Activated T-helper 2 cell treated with anti-CD3 and anti-CD28 coated beads, Interferon-gamma antibody, Interleukin-2, Interleukin-4, amounts not matched to agents 10 μg/mL and 5 μg/mL and 100 μg/mL, durations not matched to agents 14 hours and 24 hours and 36 hours (primary cell): ENCODE results near the gene ANAPC10. TPM values are rescaled to one million over a fixed set of nuclear protein-coding genes. Genes with fewer than 3 reads are reported as not detected.

Source experiments
- DNase-seq: peaks from one replicate; pipeline ENCODE4 v3.0.0; 2021; ENCODE audit warnings: low spot score
- H3K27ac Mint-ChIP-seq: one replicate; pipeline ENCODE4 v1.8.0; 2021; ENCODE audit warnings: mixed read lengths
- H3K27me3 Mint-ChIP-seq: one replicate; pipeline ENCODE4 v1.8.0; 2021; ENCODE audit warnings: low read depth, mixed read lengths
- H3K36me3 Mint-ChIP-seq: one replicate; pipeline ENCODE4 v1.8.0; 2021; ENCODE audit warnings: low read depth, mixed read lengths
- H3K4me1 Mint-ChIP-seq: one replicate; pipeline ENCODE4 v1.8.0; 2021; ENCODE audit warnings: low read depth, mixed read lengths
- H3K4me3 Mint-ChIP-seq: one replicate; pipeline ENCODE4 v1.8.0; 2021; ENCODE audit warnings: low read depth, mild to moderate bottlenecking, moderate library complexity, mixed read lengths
- H3K9me3 Mint-ChIP-seq: one replicate; pipeline ENCODE4 v1.8.0; 2021; ENCODE audit warnings: mixed read lengths
- intact Hi-C: fragments of 100-400 bp; cut with micrococcal nuclease; formaldehyde crosslinking; loops from one replicate; pipeline ENCODE4 v1.15.1; 2023
- total RNA-seq: library from RNA; stranded (reverse); gene quantifications from 2 replicates; pipeline ENCODE4 v1.2.3, GENCODE V29; 2022

The ANAPC10 gene
- total RNA-seq, 1 donor from 2014 or later: 28.0 TPM

DNA sequence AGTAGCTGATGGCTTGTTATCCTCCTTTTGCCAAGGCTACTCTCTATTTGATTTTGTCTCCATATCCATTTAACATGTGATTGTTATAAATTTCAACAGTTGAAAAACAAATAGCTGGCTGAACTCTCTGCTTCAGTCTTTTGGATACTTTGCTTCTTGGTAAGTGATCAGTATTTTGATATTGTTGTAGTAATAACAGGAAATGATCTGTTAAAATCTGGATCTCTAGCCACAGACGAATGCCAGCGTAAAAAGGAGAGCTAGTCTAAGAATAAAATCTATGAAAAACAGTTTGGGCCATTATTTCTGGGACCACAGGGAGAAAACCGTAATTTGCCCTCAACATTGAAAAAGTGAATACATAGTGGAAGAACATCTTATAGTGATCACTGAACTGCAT, 113.8 kb downstream of the ANAPC10 start:
- Mint-ChIP-seq H3K4me3 (no peak overlapping the region), H3K36me3 (no peaks in the 10 kb centered on the region), H3K9me3 (peaks cover 7% of the 10 kb centered on the region), H3K27me3 (no peaks in the 10 kb centered on the region), H3K4me1 (no peaks in the 10 kb centered on the region), H3K27ac (no peak overlapping the region)
- no peak for DNase-seq
- intact Hi-C loops: no loop called here

DNA sequence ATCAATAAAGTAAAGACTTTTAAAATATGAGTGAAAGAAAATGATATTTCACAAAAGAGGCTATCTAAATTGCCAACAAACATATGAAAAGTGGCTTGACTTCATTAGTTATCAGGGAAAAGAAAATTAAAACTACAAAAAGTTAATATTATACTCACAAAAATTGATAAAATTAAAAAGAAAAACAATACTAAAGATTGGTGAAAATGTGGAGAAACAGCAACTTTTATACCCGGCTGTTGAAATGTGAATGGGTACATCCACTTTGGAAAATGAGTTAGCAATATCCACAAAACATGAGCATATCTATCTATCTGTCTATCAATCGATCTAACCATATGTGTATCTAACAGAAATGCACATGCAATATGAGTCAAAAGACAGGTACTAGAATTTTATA, 122.3 kb downstream of the ANAPC10 start:
- no peak for DNase-seq
- Mint-ChIP-seq H3K36me3 (no peaks in the 10 kb centered on the region), H3K27me3 (no peaks in the 10 kb centered on the region), H3K4me3 (no peak overlapping the region), H3K4me1 (no peaks in the 10 kb centered on the region), H3K9me3 (peaks cover 7% of the 10 kb centered on the region), H3K27ac (no peak overlapping the region)
- intact Hi-C loops: no loop called here

DNA sequence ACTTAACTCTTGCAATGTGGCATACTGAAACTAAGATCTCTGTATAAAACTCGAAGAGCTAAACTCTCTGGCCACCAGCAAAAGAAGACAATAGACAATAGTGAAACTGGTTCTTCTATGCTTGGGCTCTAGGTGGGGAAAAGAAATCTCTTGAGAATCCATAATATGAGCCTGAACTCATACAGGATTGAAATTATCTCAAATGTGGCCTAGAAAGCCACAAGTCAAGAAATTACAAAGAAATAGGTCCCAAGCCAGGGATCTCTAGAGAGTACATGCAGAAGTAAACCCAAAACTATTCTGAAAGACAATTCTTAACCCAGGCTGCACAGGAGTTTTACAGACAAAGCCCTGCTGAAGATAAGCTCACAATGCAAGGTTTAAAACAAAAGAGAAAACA, 127.4 kb downstream of the ANAPC10 start:
- Mint-ChIP-seq H3K9me3 (no peaks in the 10 kb centered on the region), H3K4me3 (no peak overlapping the region), H3K4me1 (peaks cover 4% of the 10 kb centered on the region), H3K36me3 (no peaks in the 10 kb centered on the region), H3K27me3 (no peaks in the 10 kb centered on the region), H3K27ac (no peak overlapping the region)
- intact Hi-C loops: no loop called here
- DNase-seq: no peak

DNA sequence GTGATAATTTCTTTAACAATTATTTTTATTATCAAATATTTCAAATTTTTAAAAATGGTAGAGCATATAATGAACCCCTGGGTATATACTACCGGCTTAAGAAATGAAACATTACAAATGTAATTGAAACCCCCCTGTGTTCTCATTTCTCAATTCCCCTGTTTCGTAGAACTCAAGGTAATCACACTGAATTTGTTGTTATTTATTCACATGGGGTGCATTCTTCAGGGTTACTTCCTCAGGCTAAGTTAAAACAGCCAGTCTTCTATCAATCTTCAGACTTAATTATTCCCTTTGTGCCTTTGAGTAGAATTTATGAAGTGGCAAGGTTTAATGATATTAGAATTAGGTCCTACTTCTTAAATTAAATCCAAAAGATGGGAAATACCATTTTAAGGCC, 128.2 kb downstream of the ANAPC10 start:
- peaks cover 4% of the 10 kb centered on the region for H3K4me1 Mint-ChIP-seq
- no peak for DNase-seq
- H3K27ac Mint-ChIP-seq: no peak overlapping the region
- no peaks in the 10 kb centered on the region for H3K9me3 Mint-ChIP-seq
- no peaks in the 10 kb centered on the region for H3K36me3 Mint-ChIP-seq
- H3K27me3 Mint-ChIP-seq: no peaks in the 10 kb centered on the region
- H3K4me3 Mint-ChIP-seq: no peak overlapping the region
- intact Hi-C loops: no loop called here

DNA sequence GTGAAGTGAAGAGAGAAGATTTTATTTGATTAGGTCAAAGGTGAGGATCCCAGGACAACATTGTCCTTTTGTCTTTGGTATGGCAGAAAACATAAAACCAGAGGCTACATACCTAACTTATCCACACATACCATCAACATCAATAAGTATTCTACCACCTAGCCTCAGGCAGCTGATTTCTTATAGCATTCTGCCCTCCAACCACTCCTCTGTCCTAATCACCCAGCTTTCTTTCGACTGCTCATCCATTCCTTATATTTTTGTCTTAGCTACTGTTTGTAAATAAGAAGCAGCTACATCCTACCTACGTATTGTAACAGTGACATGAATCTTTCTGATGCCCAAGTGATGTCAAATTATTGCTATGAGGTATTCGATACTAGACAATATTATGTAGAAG, 129.4 kb downstream of the ANAPC10 start:
- Mint-ChIP-seq H3K36me3 (no peaks in the 10 kb centered on the region), H3K27me3 (no peaks in the 10 kb centered on the region), H3K4me3 (no peak overlapping the region), H3K4me1 (peaks cover 4% of the 10 kb centered on the region), H3K9me3 (no peaks in the 10 kb centered on the region), H3K27ac (no peak overlapping the region)
- intact Hi-C loops: no loop called here
- no peak for DNase-seq

DNA sequence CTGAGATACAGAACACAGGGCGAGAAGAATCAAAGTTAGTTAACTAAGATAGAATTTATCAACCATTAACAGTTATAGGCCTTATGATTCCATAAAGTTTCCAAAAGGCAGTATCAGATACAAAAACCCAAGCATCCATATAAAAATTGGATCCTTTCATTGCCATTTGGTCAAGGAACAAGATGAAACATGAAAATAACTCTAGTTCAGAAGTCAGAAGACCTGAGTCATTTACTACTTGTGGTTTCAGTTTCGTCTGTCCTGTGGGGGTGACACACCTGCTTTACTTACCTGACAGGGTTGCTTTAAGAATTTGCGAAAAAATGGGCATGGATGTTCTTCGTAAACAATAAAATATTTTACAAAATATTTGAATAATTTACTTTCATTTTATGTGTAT, 130.8 kb downstream of the ANAPC10 start:
- Mint-ChIP-seq H3K36me3 (no peaks in the 10 kb centered on the region), H3K4me1 (peaks cover 4% of the 10 kb centered on the region), H3K9me3 (no peaks in the 10 kb centered on the region), H3K27me3 (no peaks in the 10 kb centered on the region), H3K4me3 (no peak overlapping the region), H3K27ac (no peak overlapping the region)
- intact Hi-C loops: no loop called here
- no peak for DNase-seq

DNA sequence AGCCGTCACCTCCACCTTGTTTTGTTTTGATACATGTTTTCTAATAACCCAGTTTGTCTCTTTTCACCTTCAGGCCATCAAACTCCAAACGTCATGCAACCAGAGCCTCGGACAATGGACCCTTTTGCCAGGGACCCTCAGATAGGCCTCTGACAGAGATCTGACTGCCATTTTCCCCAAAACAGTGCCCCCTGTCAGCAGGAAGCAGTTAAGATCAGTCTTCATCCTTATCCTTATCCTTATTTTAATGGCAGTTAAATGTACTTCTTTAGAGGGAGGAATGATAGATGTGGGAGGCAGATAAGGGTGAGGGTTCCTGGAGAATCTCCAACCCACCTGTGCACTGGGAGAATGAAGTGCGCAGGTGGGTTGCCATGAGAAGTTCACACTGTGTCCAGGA, 135.7 kb downstream of the ANAPC10 start:
- Mint-ChIP-seq H3K4me1 (peaks cover 4% of the 10 kb centered on the region), H3K9me3 (peaks cover 13% of the 10 kb centered on the region), H3K27ac (no peak overlapping the region), H3K36me3 (no peaks in the 10 kb centered on the region), H3K4me3 (no peak overlapping the region), H3K27me3 (no peaks in the 10 kb centered on the region)
- intact Hi-C loops: no loop called here
- DNase-seq: no peak

DNA sequence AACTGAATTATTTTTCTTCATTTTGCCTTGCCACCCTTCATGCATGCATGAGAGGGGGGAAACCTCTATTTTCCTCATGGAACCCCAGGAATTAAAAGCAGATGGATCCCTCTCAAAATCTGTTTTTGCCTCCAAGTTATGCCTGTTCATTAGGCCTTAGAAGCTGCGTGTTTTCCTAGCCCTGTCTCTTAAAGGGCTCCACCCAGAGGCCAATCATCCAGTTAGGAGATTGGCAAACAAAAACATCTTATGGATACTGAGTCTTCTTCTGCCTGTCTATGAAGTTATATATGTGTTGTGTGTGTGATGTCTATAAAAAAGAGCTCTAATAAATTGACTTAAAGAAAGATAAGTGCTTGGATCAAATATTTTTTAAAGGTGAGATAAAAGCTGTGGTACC, 142.9 kb downstream of the ANAPC10 start:
- Mint-ChIP-seq H3K27me3 (no peaks in the 10 kb centered on the region), H3K4me1 (no peaks in the 10 kb centered on the region), H3K27ac (no peak overlapping the region), H3K4me3 (no peak overlapping the region), H3K36me3 (no peaks in the 10 kb centered on the region), H3K9me3 (peaks cover 27% of the 10 kb centered on the region)
- intact Hi-C loops: no loop called here
- DNase-seq: no peak

DNA sequence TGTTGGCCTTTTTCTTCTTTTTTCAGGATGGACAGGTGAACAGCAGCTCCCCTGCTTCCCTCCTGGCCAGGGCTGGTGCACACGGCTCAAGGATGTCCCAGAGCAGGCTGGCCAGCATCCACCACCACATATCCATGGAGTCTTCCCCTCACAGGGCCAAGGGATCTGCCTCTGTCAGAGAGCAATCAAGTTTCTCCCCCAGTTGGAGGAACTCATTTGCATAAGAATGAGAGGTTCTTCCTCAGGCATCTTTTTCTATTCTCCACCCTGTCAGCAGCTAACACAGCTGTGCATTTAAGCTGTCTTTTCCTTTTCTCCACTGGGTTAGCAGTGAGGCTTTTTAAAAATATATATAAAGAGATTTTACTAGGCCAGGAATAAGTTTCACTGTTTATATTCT, 143.8 kb downstream of the ANAPC10 start:
- no peak overlapping the region for H3K27ac Mint-ChIP-seq
- no peak for DNase-seq
- H3K9me3 Mint-ChIP-seq: peaks cover 20% of the 10 kb centered on the region
- no peaks in the 10 kb centered on the region for H3K27me3 Mint-ChIP-seq
- no peaks in the 10 kb centered on the region for H3K36me3 Mint-ChIP-seq
- intact Hi-C loops: no loop called here
- no peak overlapping the region for H3K4me3 Mint-ChIP-seq
- no peaks in the 10 kb centered on the region for H3K4me1 Mint-ChIP-seq

DNA sequence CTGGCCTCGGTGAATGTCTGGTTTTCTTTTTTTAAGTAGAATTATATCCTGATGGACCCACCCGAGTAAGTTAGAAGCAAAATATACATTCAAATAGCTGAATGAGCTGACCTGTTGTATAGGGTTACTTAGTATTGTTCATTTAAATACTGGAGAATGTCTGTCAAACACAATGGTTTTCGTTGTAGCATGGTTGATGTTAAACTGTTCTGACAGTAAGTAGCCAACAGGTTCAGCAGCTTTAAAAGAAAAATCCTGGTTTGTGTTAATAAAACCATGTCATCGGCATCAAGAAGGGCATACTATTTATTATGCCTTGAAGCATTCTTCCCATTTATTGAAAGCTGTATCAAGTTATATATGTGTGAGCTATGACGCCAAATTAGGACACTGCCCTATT, 149.6 kb downstream of the ANAPC10 start:
- intact Hi-C loops: no loop called here
- Mint-ChIP-seq H3K4me1 (no peaks in the 10 kb centered on the region), H3K9me3 (peaks cover 11% of the 10 kb centered on the region), H3K27ac (no peak overlapping the region), H3K27me3 (no peaks in the 10 kb centered on the region), H3K4me3 (no peak overlapping the region), H3K36me3 (no peaks in the 10 kb centered on the region)
- no peak for DNase-seq

DNA sequence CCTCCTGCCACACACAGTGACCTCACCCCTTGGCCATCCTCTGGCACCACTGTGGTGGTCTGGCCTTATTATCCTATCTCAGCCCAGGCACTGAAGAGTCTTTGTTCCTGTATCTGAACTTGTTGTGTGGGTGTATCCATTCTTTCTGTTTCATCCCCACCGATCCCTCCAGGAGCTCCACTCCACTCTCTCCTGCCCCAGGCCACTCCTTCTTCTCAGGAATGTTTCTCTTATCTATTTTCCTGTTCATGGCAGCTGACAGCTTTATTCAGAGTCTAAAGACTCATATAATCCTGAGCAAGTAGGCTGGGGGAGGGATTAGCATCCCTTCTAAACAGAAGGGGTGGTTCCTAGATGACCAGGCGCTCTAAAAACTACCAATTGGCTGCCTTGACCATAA, 150.0 kb downstream of the ANAPC10 start:
- no peaks in the 10 kb centered on the region for H3K36me3 Mint-ChIP-seq
- no peak overlapping the region for H3K27ac Mint-ChIP-seq
- intact Hi-C loops: no loop called here
- no peaks in the 10 kb centered on the region for H3K27me3 Mint-ChIP-seq
- H3K9me3 Mint-ChIP-seq: peaks cover 9% of the 10 kb centered on the region
- no peaks in the 10 kb centered on the region for H3K4me1 Mint-ChIP-seq
- DNase-seq: no peak
- H3K4me3 Mint-ChIP-seq: no peak overlapping the region

Other genes with a start within 250 kb of the ANAPC10 start
- gene ABCE1, start 115 bp upstream of the ANAPC10 start, total RNA-seq: 162 and 173 TPM in 2 replicates
- 71.7 and 80.4 TPM in 2 replicates for gene OTUD4, start 82.4 kb upstream of the ANAPC10 start, total RNA-seq